OCI-LY3 (cell line): ENCODE results near the gene MTNR1B.

Source experiments
- EZH2phosphoT487 ChIP-seq: fragments of 200-600 bp; shearing (Covaris generic); IDR thresholded peaks from 2 replicates; pipeline ENCODE4 v1.6.1; 2018; ENCODE audit warnings: antibody characterized with exemption, mixed run types, low read depth
- TF ChIP-seq, protein P1 (sequence below): fragments of 200-600, 300-600 bp; sonication (generic); IDR thresholded peaks from 2 replicates; pipeline ENCODE4 v1.5.1; 2014; ENCODE audit warnings: antibody characterized with exemption, low read length, low read depth

GRCh38 chr11:92948116-92948515 lies 21.3 kb upstream of the MTNR1B start:
- TF ChIP-seq, protein P1, sequence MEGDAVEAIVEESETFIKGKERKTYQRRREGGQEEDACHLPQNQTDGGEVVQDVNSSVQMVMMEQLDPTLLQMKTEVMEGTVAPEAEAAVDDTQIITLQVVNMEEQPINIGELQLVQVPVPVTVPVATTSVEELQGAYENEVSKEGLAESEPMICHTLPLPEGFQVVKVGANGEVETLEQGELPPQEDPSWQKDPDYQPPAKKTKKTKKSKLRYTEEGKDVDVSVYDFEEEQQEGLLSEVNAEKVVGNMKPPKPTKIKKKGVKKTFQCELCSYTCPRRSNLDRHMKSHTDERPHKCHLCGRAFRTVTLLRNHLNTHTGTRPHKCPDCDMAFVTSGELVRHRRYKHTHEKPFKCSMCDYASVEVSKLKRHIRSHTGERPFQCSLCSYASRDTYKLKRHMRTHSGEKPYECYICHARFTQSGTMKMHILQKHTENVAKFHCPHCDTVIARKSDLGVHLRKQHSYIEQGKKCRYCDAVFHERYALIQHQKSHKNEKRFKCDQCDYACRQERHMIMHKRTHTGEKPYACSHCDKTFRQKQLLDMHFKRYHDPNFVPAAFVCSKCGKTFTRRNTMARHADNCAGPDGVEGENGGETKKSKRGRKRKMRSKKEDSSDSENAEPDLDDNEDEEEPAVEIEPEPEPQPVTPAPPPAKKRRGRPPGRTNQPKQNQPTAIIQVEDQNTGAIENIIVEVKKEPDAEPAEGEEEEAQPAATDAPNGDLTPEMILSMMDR, result no peak
- TF ChIP-seq EZH2phosphoT487, result no peak
